ENCODE data around the gene MEIS1. TPM values are rescaled to one million over a fixed set of nuclear protein-coding genes. Genes with fewer than 3 reads are reported as not detected.

The MEIS1 gene
- total and polyA plus RNA-seq, 2 donors (not counting 3 experiments of a cell fraction or from before 2014, with no cell fraction given): 10.0 to 26.5 TPM

DNA sequence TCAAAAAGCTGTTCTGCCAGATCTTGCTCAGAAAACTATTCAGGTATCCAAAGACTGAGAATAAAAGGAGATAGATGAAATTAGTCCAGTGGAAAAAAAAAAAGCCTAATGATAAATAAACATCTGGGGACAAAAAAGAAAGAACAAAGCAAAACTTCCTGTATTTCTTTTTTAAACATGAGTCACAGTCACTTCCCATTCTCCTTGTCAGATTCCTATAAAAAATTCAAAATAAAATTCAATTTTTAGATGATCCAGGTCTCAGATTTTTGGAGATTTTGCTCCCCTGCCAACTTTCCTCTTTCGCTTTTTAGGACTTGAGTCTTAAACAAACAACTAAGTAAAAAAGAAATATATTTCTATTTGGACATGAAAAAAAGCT, 127.4 kb downstream of the MEIS1 start:
- POLR2A ChIA-PET: interaction anchor here (0.6 kb wide), 1 partner anchor 13 kb away, joined by 3 read pairs; no protein-coding TSS in a partner anchor
- Histone ChIP-seq H3K27ac (ENCODE audit: insufficient read depth, low read depth, low read length) (peak overlapping the region; percentile 55), H3K27me3 (ENCODE audit: control insufficient read depth in 2 of 2, insufficient read depth in 2 of 2, low read length in 2 of 2) (no peaks in the 10 kb centered on the region), H3K9me3 (replicated peaks; ENCODE audit: control insufficient read depth, insufficient read depth, low read length) (no peaks in the 10 kb centered on the region), H3K9ac (replicated peaks; ENCODE audit: extremely low read depth, insufficient read depth, low read length) (no peak overlapping the region), H3K4me1 (ENCODE audit: control insufficient read depth, extremely low read depth, insufficient read depth, low read length) (peaks cover 20% of the 10 kb centered on the region), H3K4me2 (ENCODE audit: insufficient read depth, low read length) (peak overlapping the region; percentile 48), H3K36me3 (ENCODE audit: control insufficient read depth in 2 of 2, extremely low read depth in 1 of 2, insufficient read depth in 2 of 2, low read length in 2 of 2) (no peaks in the 10 kb centered on the region), H3K79me2 (ENCODE audit: control insufficient read depth, insufficient read depth, low read length) (no peaks in the 10 kb centered on the region), H3K9me1 (replicated peaks; ENCODE audit: control insufficient read depth, extremely low read depth, insufficient read depth, low read length) (no peaks in the 10 kb centered on the region), H2AFZ (ENCODE audit: low read depth, low read length) (peak overlapping the region; percentile 46), H3K4me3 (replicated peaks in 1 of 3; ENCODE audit: insufficient read depth in 1 of 3, low read depth in 1 of 3, low read length in 3 of 3) (no peak overlapping the region), H4K20me1 (replicated peaks; ENCODE audit: control insufficient read depth, extremely low read depth, insufficient read depth, low read length) (no peaks in the 10 kb centered on the region)
- dilution Hi-C loops (cut with MboI; ENCODE audit: extremely low pct_ligation_motif_present, low sequenced_read_pairs) (no loop called here), intact Hi-C loops (cut with micrococcal nuclease) (loop anchor here (1.0 to 5.0 kb wide), 2 partner anchors 55 to 127 kb away; partner anchors contain the start of gene MEIS1)
- DNase-seq (ENCODE audit: low read depth, low spot score) (peak; percentile 49), FAIRE-seq (no peak)
- CTCF ChIA-PET: no interaction called here
- TSS peak; percentile 21 for BruUV-seq (replicated peaks)
- TF ChIP-seq EZH2 (IDR thresholded peaks at IDR 0.05; ENCODE audit: borderline replicate concordance, low read depth, low read length, severe bottlenecking) (no peak), FOS (IDR thresholded peaks at IDR 0.05; ENCODE audit: borderline replicate concordance, insufficient read depth, low read length) (peak; percentile 59), JUN (IDR thresholded peaks at IDR 0.05; ENCODE audit: borderline replicate concordance, insufficient read depth, insufficient read length, low read depth) (peak; percentile 50)

DNA sequence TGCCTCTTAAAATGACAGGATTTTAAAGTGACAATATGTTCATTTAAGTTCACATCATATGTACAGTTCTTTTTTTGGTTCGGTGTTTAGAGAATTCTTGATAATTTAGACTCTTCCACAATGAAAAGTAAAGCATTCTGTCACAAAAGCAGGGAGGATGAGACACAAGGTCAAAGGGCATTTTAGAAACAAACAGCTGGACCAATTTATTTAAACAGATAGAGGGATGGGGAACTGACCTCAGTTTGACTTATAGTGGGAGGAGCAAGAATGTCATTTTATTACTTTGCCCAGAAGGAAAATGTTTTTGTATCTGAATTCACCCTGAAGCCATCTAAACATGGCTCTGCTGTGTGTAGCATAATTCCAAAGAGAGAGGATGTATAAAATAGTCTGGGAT, 128.5 kb downstream of the MEIS1 start:
- H3K9me1 ChIP-seq (replicated peaks; ENCODE audit: control insufficient read depth, extremely low read depth, insufficient read depth, low read length): no peaks in the 10 kb centered on the region
- H3K4me1 ChIP-seq (ENCODE audit: control insufficient read depth, extremely low read depth, insufficient read depth, low read length): peaks cover 20% of the 10 kb centered on the region
- no peak overlapping the region for H3K4me2 ChIP-seq (ENCODE audit: insufficient read depth, low read length)
- no peaks in the 10 kb centered on the region for H3K9me3 ChIP-seq (replicated peaks; ENCODE audit: control insufficient read depth, insufficient read depth, low read length)
- TF ChIP-seq FOS (IDR thresholded peaks at IDR 0.05; ENCODE audit: borderline replicate concordance, insufficient read depth, low read length) (no peak), POLR2A (IDR thresholded peaks at IDR 0.05; ENCODE audit: low read depth, low read length) (no peak), JUN (IDR thresholded peaks at IDR 0.05; ENCODE audit: borderline replicate concordance, insufficient read depth, insufficient read length, low read depth) (no peak), GATA2 (IDR thresholded peaks at IDR 0.05; ENCODE audit: insufficient read depth, insufficient read length, low read depth, low read length) (no peak), EZH2 (IDR thresholded peaks at IDR 0.05; ENCODE audit: borderline replicate concordance, low read depth, low read length, severe bottlenecking) (no peak), MYC (IDR thresholded peaks at IDR 0.05; ENCODE audit: low read depth, low read length) (no peak), POLR2AphosphoS5 (IDR thresholded peaks at IDR 0.05; ENCODE audit: insufficient read depth, low read depth, low read length) (no peak)
- TF ChIP-seq, protein P1, sequence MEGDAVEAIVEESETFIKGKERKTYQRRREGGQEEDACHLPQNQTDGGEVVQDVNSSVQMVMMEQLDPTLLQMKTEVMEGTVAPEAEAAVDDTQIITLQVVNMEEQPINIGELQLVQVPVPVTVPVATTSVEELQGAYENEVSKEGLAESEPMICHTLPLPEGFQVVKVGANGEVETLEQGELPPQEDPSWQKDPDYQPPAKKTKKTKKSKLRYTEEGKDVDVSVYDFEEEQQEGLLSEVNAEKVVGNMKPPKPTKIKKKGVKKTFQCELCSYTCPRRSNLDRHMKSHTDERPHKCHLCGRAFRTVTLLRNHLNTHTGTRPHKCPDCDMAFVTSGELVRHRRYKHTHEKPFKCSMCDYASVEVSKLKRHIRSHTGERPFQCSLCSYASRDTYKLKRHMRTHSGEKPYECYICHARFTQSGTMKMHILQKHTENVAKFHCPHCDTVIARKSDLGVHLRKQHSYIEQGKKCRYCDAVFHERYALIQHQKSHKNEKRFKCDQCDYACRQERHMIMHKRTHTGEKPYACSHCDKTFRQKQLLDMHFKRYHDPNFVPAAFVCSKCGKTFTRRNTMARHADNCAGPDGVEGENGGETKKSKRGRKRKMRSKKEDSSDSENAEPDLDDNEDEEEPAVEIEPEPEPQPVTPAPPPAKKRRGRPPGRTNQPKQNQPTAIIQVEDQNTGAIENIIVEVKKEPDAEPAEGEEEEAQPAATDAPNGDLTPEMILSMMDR (IDR thresholded peaks at IDR 0.05; ENCODE audit: extremely low read depth in 1 of 2, insufficient read depth in 1 of 2, low read depth in 1 of 2, low read length in 2 of 2): no peak
- TF ChIP-seq, protein P2, sequence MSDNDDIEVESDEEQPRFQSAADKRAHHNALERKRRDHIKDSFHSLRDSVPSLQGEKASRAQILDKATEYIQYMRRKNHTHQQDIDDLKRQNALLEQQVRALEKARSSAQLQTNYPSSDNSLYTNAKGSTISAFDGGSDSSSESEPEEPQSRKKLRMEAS (IDR thresholded peaks at IDR 0.05; ENCODE audit: insufficient read depth, insufficient read length): no peak
- CTCF ChIA-PET: no interaction called here
- no peaks in the 10 kb centered on the region for H3K79me2 ChIP-seq (ENCODE audit: control insufficient read depth, insufficient read depth, low read length)
- dilution Hi-C loops (cut with MboI; ENCODE audit: extremely low pct_ligation_motif_present, low sequenced_read_pairs) (no loop called here), intact Hi-C loops (cut with micrococcal nuclease) (loop anchor here (5.0 kb wide), 1 partner anchor 56 kb away; no protein-coding TSS in a partner anchor)
- H3K27me3 ChIP-seq (ENCODE audit: control insufficient read depth in 2 of 2, insufficient read depth in 2 of 2, low read length in 2 of 2): no peaks in the 10 kb centered on the region
- H3K4me3 ChIP-seq (replicated peaks in 1 of 3; ENCODE audit: insufficient read depth in 1 of 3, low read depth in 1 of 3, low read length in 3 of 3): no peak overlapping the region
- POLR2A ChIA-PET: no interaction called here
- FAIRE-seq (no peak), DNase-seq (ENCODE audit: low read depth, low spot score) (no peak)
- H3K36me3 ChIP-seq (ENCODE audit: control insufficient read depth in 2 of 2, extremely low read depth in 1 of 2, insufficient read depth in 2 of 2, low read length in 2 of 2): no peaks in the 10 kb centered on the region
- no peak overlapping the region for H3K27ac ChIP-seq (ENCODE audit: insufficient read depth, low read depth, low read length)
- H2AFZ ChIP-seq (ENCODE audit: low read depth, low read length): no peak overlapping the region
- H4K20me1 ChIP-seq (replicated peaks; ENCODE audit: control insufficient read depth, extremely low read depth, insufficient read depth, low read length): no peaks in the 10 kb centered on the region
- no peak overlapping the region for H3K9ac ChIP-seq (replicated peaks; ENCODE audit: extremely low read depth, insufficient read depth, low read length)
- BruUV-seq (replicated peaks): no TSS peak

Data from endothelial cell of umbilical vein (primary cell).